Measurements from ENCODE around the gene RTTN.

The RTTN gene

GRCh38 chr18:70022636-70023035, 182.9 kb downstream of the RTTN start:
- DNase-seq, result no peak
- no peak overlapping the region for H3K4me3 ChIP-seq (ENCODE audit: low read length)
- H2AFZ ChIP-seq (ENCODE audit: low read length), result no peak overlapping the region
- no peak overlapping the region for H3K4me2 ChIP-seq (ENCODE audit: low read depth, low read length)
- TF ChIP-seq EZH2 (optimal IDR thresholded peaks at IDR 0.05; ENCODE audit: low read depth, low read length) (no peak), EZH2phosphoT487 (IDR thresholded peaks at IDR 0.05; ENCODE audit: low read length) (no peak), CTCF (IDR thresholded peaks at IDR 0.05; ENCODE audit: low read length) (no peak)
- no peaks in the 10 kb centered on the region for H3K4me1 ChIP-seq (ENCODE audit: low read length)
- no peaks in the 10 kb centered on the region; the same call in 1 of the 2 replicates for H3K36me3 ChIP-seq (replicated peaks; ENCODE audit: insufficient read depth, low read length)
- H3K27me3 ChIP-seq (replicated peaks; ENCODE audit: insufficient read depth, low read length), result no peaks in the 10 kb centered on the region
- H3K9me2 ChIP-seq (replicated peaks; ENCODE audit: insufficient read depth, low read length), result no peaks in the 10 kb centered on the region
- H4K20me1 ChIP-seq (ENCODE audit: insufficient read depth, low read length), result no peaks in the 10 kb centered on the region
- H3K79me2 ChIP-seq (ENCODE audit: low read length), result no peaks in the 10 kb centered on the region
- H3F3A ChIP-seq (ENCODE audit: insufficient read depth, low read length), result no peaks in the 10 kb centered on the region
- H3K9ac ChIP-seq (ENCODE audit: low read length), result no peak overlapping the region
- H3K9me3 ChIP-seq (replicated peaks; ENCODE audit: insufficient read depth, low read length), result no peaks in the 10 kb centered on the region
- H3K27ac ChIP-seq (ENCODE audit: low read length), result no peak overlapping the region

- H3K4me3 ChIP-seq (ENCODE audit: low read length), result no peak overlapping the region
- H4K20me1 ChIP-seq (ENCODE audit: insufficient read depth, low read length), result no peaks in the 10 kb centered on the region
- H3K4me2 ChIP-seq (ENCODE audit: low read depth, low read length), result no peak overlapping the region
- H3K36me3 ChIP-seq (replicated peaks; ENCODE audit: insufficient read depth, low read length), result no peaks in the 10 kb centered on the region; the same call in 1 of the 2 replicates
- H2AFZ ChIP-seq (ENCODE audit: low read length), result no peak overlapping the region
- DNase-seq, result no peak
- no peak for TF ChIP-seq EZH2phosphoT487 (IDR thresholded peaks at IDR 0.05; ENCODE audit: low read length)
- TF ChIP-seq CTCF (IDR thresholded peaks at IDR 0.05; ENCODE audit: low read length), result no peak
- TF ChIP-seq EZH2 (optimal IDR thresholded peaks at IDR 0.05; ENCODE audit: low read depth, low read length), result no peak
- H3K9me3 ChIP-seq (replicated peaks; ENCODE audit: insufficient read depth, low read length), result no peaks in the 10 kb centered on the region
- H3K4me1 ChIP-seq (ENCODE audit: low read length), result no peaks in the 10 kb centered on the region
- H3K27ac ChIP-seq (ENCODE audit: low read length), result no peak overlapping the region
- H3K27me3 ChIP-seq (replicated peaks; ENCODE audit: insufficient read depth, low read length), result no peaks in the 10 kb centered on the region
- H3K9me2 ChIP-seq (replicated peaks; ENCODE audit: insufficient read depth, low read length), result no peaks in the 10 kb centered on the region
- no peaks in the 10 kb centered on the region for H3F3A ChIP-seq (ENCODE audit: insufficient read depth, low read length)
- no peak overlapping the region for H3K9ac ChIP-seq (ENCODE audit: low read length)
- H3K79me2 ChIP-seq (ENCODE audit: low read length), result no peaks in the 10 kb centered on the region
These were observed 184.0 kb downstream of the RTTN start for GRCh38 chr18:70021498-70021897.

DNA sequence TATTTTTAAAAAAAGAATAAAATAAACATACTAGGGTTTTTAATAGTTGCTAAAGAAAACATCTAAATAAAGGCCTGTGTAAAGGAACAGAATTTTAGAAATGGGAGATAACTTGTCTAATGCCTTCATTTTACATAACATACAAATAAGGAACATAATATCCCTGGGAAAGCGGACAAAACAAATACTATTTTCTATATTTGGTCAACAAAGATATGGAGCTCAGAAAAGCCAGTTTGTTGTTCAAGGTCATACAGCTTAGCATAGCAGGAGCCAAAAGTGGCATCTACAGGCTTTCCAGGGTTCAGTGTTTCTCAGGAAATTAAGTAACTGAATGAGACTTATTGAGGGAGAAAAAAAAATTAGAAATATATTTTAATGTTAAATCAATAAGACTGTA, 184.4 kb downstream of the RTTN start:
- Histone ChIP-seq H3K27me3 (replicated peaks; ENCODE audit: insufficient read depth, low read length) (no peaks in the 10 kb centered on the region), H4K20me1 (ENCODE audit: insufficient read depth, low read length) (no peaks in the 10 kb centered on the region), H3K9me2 (replicated peaks; ENCODE audit: insufficient read depth, low read length) (no peaks in the 10 kb centered on the region), H3K27ac (ENCODE audit: low read length) (no peak overlapping the region), H2AFZ (ENCODE audit: low read length) (no peak overlapping the region), H3K9ac (ENCODE audit: low read length) (no peak overlapping the region), H3K36me3 (replicated peaks; ENCODE audit: insufficient read depth, low read length) (no peaks in the 10 kb centered on the region; the same call in 1 of the 2 replicates), H3K9me3 (replicated peaks; ENCODE audit: insufficient read depth, low read length) (no peaks in the 10 kb centered on the region), H3K79me2 (ENCODE audit: low read length) (no peaks in the 10 kb centered on the region), H3K4me2 (ENCODE audit: low read depth, low read length) (no peak overlapping the region), H3F3A (ENCODE audit: insufficient read depth, low read length) (no peaks in the 10 kb centered on the region), H3K4me3 (ENCODE audit: low read length) (no peak overlapping the region), H3K4me1 (ENCODE audit: low read length) (no peaks in the 10 kb centered on the region)
- DNase-seq, result no peak
- TF ChIP-seq EZH2phosphoT487 (IDR thresholded peaks at IDR 0.05; ENCODE audit: low read length) (no peak), EZH2 (optimal IDR thresholded peaks at IDR 0.05; ENCODE audit: low read depth, low read length) (no peak), CTCF (IDR thresholded peaks at IDR 0.05; ENCODE audit: low read length) (no peak)
